Glutamatergic neuron (in vitro differentiated cells): ENCODE measurements around the gene FCMR. TPM values are rescaled to one million over a fixed set of nuclear protein-coding genes. Genes with fewer than 3 reads are reported as not detected.

ENCODE experiments used
- DNase-seq: peaks from one replicate; pipeline ENCODE4 v3.0.0; 2022
- H3K27ac Mint-ChIP-seq: one replicate; pipeline ENCODE4 v1.8.0; 2020; ENCODE audit warnings: mild to moderate bottlenecking, mixed read lengths, inconsistent platforms; ENCODE audit not compliant: unreplicated experiment
- H3K27me3 Mint-ChIP-seq: one replicate; pipeline ENCODE4 v1.8.0; 2020; ENCODE audit warnings: mild to moderate bottlenecking, moderate library complexity, mixed read lengths, inconsistent platforms; ENCODE audit not compliant: unreplicated experiment
- H3K36me3 Mint-ChIP-seq: one replicate; pipeline ENCODE4 v1.8.0; 2020; ENCODE audit warnings: mild to moderate bottlenecking, mixed read lengths, inconsistent platforms; ENCODE audit not compliant: unreplicated experiment
- H3K4me1 Mint-ChIP-seq: one replicate; pipeline ENCODE4 v1.8.0; 2020; ENCODE audit warnings: mild to moderate bottlenecking, low read depth, mixed read lengths, inconsistent platforms; ENCODE audit not compliant: unreplicated experiment
- H3K4me3 Mint-ChIP-seq: one replicate; pipeline ENCODE4 v1.8.0; 2020; ENCODE audit warnings: mild to moderate bottlenecking, mixed read lengths, inconsistent platforms; ENCODE audit not compliant: unreplicated experiment
- H3K9me3 Mint-ChIP-seq: one replicate; pipeline ENCODE4 v1.8.0; 2020; ENCODE audit warnings: mild to moderate bottlenecking, moderate library complexity, mixed read lengths, inconsistent platforms; ENCODE audit not compliant: unreplicated experiment
- CTCF ChIP-seq: fragments of 200-600 bp; sonication (generic); IDR thresholded peaks from one replicate; pipeline ENCODE4 v1.5.0; 2021; ENCODE audit not compliant: partially characterized antibody, unreplicated experiment
- total RNA-seq: library from RNA; stranded (reverse); fragmentation: NEBNext Ultra II Directional; extraction: Animal tissue kit (Norgen Biotek cat#: 25700); gene quantifications from one replicate; pipeline ENCODE4 v1.2.1, GENCODE V29; 2021; ENCODE audit not compliant: unreplicated experiment

Gene FCMR
- total RNA-seq, 1 donor from 2014 or later = not detected

- no peak within 1 kb of the TSS for H3K27ac Mint-ChIP-seq
- no peak for TF ChIP-seq CTCF
- peaks cover 4% of the 10 kb centered on the region for H3K27me3 Mint-ChIP-seq
- no peak within 1 kb of the TSS for H3K4me3 Mint-ChIP-seq
- no peaks in the 10 kb centered on the region for H3K36me3 Mint-ChIP-seq
- H3K9me3 Mint-ChIP-seq = no peaks in the 10 kb centered on the region
- no peaks in the 10 kb centered on the region for H3K4me1 Mint-ChIP-seq
- DNase-seq = no peak
Measured at GRCh38 chr1:206946261-206946660, 24.5 kb upstream of the FCMR start, which contains the start of gene PIGR. Gene PIGR, minus strand, starts transcription at chr1:206946466. Its CDS starts 5,935 bp downstream, at chr1:206940531.

GRCh38 chr1:206945779-206946178 is 24.0 kb upstream of the FCMR start:
- Mint-ChIP-seq H3K4me3 (no peak overlapping the region), H3K27ac (no peak overlapping the region), H3K9me3 (no peaks in the 10 kb centered on the region), H3K36me3 (no peaks in the 10 kb centered on the region), H3K27me3 (peaks cover 4% of the 10 kb centered on the region), H3K4me1 (no peaks in the 10 kb centered on the region)
- no peak for DNase-seq
- TF ChIP-seq CTCF = no peak

- Mint-ChIP-seq H3K4me3 (no peak overlapping the region), H3K27ac (no peak overlapping the region), H3K4me1 (no peaks in the 10 kb centered on the region), H3K36me3 (no peaks in the 10 kb centered on the region), H3K9me3 (no peaks in the 10 kb centered on the region), H3K27me3 (peaks cover 4% of the 10 kb centered on the region)
- no peak for DNase-seq
- TF ChIP-seq CTCF = no peak
Measured at GRCh38 chr1:206944703-206945102, 23.0 kb upstream of the FCMR start.

- Mint-ChIP-seq H3K27me3 (peaks cover 4% of the 10 kb centered on the region), H3K4me3 (no peak overlapping the region), H3K36me3 (no peaks in the 10 kb centered on the region), H3K4me1 (no peaks in the 10 kb centered on the region), H3K27ac (no peak overlapping the region), H3K9me3 (no peaks in the 10 kb centered on the region)
- no peak for TF ChIP-seq CTCF
- DNase-seq = no peak
Measured at GRCh38 chr1:206941766-206942418, 20.2 kb upstream of the FCMR start.

- H3K27me3 Mint-ChIP-seq = peaks cover 4% of the 10 kb centered on the region
- no peaks in the 10 kb centered on the region for H3K9me3 Mint-ChIP-seq
- H3K27ac Mint-ChIP-seq = no peak overlapping the region
- no peak overlapping the region for H3K4me3 Mint-ChIP-seq
- H3K36me3 Mint-ChIP-seq = no peaks in the 10 kb centered on the region
- DNase-seq = no peak
- H3K4me1 Mint-ChIP-seq = no peaks in the 10 kb centered on the region
- no peak for TF ChIP-seq CTCF
Measured at GRCh38 chr1:206940588-206940936, 18.8 kb upstream of the FCMR start.
